Measurements from ENCODE around the gene MSRB2.

Gene MSRB2

DNA sequence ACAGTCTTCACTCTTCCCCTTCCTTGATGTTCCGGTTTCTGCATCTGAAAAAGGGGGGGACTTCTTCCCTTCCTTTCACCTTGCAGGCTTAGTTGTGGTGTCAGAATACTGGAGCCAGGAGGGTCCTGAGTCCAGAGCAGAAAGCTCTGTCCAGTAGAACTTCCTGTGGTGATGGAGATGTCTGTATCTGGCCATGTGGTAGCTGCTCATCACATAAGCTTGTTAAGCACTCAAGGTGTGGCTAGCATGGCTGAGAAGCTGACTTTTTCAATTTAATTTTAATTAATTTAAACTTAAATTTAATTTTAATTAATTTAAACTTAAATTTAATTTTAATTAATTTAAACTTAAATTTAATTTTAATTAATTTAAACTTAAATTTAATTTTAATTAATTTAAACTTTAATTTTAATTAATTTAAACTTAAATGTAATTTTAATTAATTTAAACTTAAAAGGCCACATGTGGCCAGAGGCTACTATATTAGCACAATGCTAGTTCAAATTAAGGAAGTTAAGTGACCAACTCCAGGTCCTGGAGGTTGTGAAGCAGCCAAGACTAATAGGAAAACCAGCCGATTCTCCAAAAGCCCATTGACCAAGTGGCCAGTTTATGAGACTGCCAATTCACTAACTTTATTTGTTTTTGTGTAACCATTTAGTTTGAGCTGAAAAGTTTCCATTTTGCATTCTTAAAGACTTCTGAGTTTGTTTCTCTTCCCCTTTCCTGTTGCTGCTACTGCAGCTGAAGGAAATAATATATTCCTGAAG, 16.3 kb downstream of the MSRB2 start:
- no peak for TF ChIP-seq GATA1 (IDR thresholded peaks at IDR 0.05; ENCODE audit: low read depth, low read length)
- no peak for TF ChIP-seq POLR2A (IDR thresholded peaks at IDR 0.05; ENCODE audit: low read length)
- DNase-seq: no peak

DNA sequence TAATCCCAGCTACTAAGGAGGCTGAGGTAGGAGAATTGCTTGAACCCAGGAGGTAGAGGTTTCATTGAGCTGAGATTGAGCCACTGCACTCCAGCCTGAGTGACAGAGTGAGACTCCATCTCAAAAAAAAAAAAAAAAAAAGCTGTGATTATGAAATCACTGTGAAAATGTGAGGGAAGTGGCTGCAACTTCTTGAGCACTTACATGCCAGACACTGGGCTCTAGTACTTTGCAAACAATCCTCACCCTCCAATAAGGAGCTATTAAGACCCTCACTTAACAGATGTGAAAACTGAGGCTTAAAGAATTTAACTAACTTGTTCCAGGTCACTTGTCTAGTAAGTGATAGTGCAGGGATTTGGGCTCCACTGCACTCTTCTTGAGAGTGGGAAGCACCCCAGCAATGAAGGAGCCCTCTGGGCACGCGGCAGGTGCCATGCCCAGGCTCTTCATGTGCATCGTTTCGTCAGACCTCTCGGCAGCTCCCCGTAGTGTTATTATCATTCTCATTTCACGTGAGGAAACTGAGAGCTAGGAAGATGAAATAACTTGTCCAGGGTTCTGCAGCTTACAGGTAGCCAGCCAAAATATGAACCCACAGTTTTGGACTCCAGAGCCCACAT, 19.0 kb downstream of the MSRB2 start:
- TF ChIP-seq POLR2A (IDR thresholded peaks at IDR 0.05; ENCODE audit: low read length) (no peak), GATA1 (IDR thresholded peaks at IDR 0.05; ENCODE audit: low read depth, low read length) (no peak)
- DNase-seq: no peak

- TF ChIP-seq POLR2A (IDR thresholded peaks at IDR 0.05; ENCODE audit: low read length): no peak
- no peak for TF ChIP-seq GATA1 (IDR thresholded peaks at IDR 0.05; ENCODE audit: low read depth, low read length)
- DNase-seq: no peak
These were observed 21.3 kb downstream of the MSRB2 start for GRCh38 chr10:23116486-23117205.

DNA sequence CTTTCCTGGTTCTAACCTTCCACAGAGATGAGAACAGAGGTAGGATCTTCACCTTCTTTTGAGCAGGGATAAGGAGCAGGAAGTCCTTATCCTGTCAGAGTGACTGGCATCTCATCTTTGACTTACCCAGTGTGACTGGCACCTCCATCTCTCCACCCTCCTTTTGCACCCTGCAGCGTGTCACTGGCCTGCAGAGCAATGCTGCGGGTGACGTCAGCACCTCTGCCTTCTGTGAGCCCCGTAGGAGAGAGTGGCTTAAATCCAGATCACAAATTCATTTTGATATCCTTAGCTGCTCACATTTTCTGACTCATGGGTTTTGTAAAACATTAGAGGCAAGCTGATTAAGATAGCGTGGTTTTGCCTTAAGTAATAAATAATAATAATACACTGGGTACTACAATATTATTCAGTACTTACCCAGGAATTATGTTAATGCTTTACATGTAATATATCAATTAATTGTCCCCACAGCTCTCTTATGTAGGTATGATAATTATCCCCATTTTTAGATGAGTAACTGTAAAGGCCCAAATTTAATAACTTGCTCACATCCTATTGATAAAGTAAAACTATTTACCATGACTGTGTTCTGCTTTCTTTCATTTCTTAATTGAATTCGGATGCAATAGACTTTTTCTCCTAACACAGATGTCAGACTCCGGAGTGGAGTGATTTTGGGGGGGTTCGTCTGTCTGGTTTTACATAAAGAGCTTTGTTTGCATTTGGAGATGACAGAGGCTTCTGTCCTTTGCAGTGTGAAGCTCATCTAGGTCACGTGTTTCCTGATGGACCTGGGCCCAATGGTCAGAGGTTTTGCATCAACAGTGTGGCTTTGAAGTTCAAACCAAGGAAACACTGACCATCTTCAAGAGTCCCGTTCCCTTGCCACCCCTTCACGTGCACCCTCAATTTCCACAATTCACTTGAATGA, 24.9 kb downstream of the MSRB2 start:
- TF ChIP-seq GATA1 (IDR thresholded peaks at IDR 0.05; ENCODE audit: low read depth, low read length): no peak
- no peak for TF ChIP-seq POLR2A (IDR thresholded peaks at IDR 0.05; ENCODE audit: low read length)
- DNase-seq: no peak

- TF ChIP-seq POLR2A (IDR thresholded peaks at IDR 0.05; ENCODE audit: low read length) (no peak), GATA1 (IDR thresholded peaks at IDR 0.05; ENCODE audit: low read depth, low read length) (no peak)
- DNase-seq: no peak
These were observed 25.8 kb downstream of the MSRB2 start for GRCh38 chr10:23121135-23121534.

DNA sequence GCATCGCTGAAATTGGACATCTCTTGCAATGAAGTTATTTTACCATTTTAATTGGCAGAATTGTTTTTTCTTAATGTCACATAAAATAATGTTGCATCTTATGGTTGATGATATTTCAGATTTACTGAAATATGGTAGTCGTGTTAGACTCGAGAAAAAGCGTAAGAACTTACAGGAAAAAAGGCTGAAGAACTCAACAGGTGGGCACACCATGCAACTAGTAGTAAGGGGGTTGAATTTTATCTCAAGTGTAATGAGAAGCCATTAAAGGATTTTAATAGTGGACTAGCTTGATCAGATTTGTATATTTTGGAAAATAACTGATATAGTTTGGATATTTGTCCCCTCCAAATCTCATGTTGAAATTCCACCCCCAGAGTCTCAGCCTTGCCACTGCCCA, 41.1 kb downstream of the MSRB2 start:
- no peak for DNase-seq
- TF ChIP-seq POLR2A (IDR thresholded peaks at IDR 0.05; ENCODE audit: low read length) (no peak), GATA1 (IDR thresholded peaks at IDR 0.05; ENCODE audit: low read depth, low read length) (no peak)

- no peak for TF ChIP-seq POLR2A (IDR thresholded peaks at IDR 0.05; ENCODE audit: low read length)
- no peak for TF ChIP-seq GATA1 (IDR thresholded peaks at IDR 0.05; ENCODE audit: low read depth, low read length)
- no peak for DNase-seq
These were observed 44.3 kb downstream of the MSRB2 start for GRCh38 chr10:23139677-23140076.

DNA sequence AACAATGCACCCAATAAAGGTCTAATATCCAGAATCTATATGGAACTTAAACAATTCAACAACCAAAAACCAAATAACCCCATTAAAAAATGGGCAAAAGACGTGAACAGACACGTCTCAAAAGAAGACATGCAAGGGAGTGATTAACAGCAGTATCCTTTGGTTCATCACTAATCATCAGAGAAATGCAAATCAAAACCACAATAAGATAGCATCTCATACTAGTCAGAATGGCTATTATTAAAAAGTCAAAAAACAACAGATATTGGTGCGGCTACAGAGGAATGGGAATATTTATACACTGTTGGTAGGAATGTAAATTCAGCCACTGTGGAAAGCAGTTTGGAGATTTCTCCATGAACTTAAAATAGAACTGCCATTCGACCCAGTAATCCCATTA, 46.6 kb downstream of the MSRB2 start:
- TF ChIP-seq POLR2A (IDR thresholded peaks at IDR 0.05; ENCODE audit: low read length) (no peak), GATA1 (IDR thresholded peaks at IDR 0.05; ENCODE audit: low read depth, low read length) (no peak)
- no peak for DNase-seq

DNA sequence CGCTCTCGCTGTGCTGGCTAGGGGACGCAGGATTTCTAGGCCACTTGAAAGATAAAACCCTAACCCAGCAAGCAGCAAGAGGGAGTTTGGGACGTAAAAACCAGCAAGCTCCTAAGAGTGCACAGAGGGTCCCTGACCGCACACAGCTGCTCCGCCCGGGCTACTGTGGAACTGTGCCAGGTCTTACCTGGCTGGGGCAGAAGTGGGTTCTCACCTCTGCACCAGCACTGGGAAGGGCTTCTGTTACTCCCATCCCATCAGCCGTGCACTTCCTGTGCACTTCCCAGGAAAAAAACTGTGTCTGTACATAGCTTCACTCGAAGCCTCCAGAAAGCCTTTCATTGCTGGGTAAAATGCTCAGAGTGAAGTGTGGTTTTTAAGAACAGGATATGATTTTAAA, 50.9 kb downstream of the MSRB2 start:
- TF ChIP-seq POLR2A (IDR thresholded peaks at IDR 0.05; ENCODE audit: low read length): no peak
- no peak for TF ChIP-seq GATA1 (IDR thresholded peaks at IDR 0.05; ENCODE audit: low read depth, low read length)
- DNase-seq: no peak

DNA sequence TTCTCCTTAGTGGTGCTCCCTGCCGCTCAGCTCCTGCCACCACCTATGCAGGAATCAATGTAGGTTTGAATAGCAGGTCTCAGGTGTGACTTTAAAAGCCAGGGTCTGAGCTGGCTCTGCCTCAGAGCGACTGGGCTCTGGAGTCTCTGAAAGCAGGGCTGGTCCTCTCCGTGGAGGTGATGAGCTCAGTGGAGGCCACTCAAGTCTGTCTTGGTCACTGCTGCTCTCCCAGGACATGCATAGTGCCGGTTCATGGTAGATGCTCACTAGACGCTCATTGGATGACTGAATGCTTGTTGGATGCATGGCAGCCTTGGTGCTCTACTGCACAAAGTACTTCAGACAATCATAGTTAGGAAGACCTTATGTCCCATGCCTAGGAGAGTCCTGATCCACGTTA, 51.7 kb downstream of the MSRB2 start:
- DNase-seq: no peak
- no peak for TF ChIP-seq POLR2A (IDR thresholded peaks at IDR 0.05; ENCODE audit: low read length)
- TF ChIP-seq GATA1 (IDR thresholded peaks at IDR 0.05; ENCODE audit: low read depth, low read length): no peak

DNA sequence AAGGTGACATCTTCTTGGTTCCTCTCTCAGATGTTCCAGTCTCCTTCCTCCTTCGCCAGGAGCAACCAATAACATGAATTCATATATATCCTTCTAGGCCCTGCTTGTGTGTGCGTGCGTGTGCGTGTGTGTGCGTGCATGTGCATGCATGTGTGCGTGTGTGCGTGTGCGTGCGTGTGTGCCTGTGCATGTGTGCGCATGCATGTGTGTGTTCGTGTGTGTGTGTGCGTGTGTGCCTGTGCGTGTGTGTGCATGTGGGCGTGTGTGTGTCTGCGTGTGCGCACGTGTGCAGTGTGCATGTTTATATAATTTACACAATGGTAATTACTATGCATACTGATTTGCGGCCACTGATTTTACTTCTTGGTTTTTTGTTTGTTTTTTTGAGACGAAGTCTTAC, 52.8 kb downstream of the MSRB2 start:
- TF ChIP-seq GATA1 (IDR thresholded peaks at IDR 0.05; ENCODE audit: low read depth, low read length) (no peak), POLR2A (IDR thresholded peaks at IDR 0.05; ENCODE audit: low read length) (no peak)
- DNase-seq: no peak

DNA sequence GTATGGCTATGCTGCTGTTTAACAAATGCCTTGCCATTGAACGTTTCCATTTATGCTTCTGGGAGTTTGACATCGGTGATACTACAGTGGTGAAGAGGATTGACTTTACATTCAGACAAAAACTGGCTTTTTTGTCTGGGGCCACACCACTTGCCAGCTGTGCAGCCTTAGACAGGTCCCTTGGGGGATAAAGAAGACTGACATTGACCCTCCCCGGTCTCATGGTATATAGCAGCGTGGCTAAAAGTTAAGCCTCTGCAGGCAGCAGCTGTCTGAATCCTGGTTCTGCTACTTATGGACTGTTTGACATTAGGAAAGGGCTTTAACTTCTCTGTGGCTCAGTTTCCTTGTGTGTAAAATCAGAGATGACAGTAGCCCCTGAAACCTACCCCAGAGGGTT, 54.7 kb downstream of the MSRB2 start:
- TF ChIP-seq POLR2A (IDR thresholded peaks at IDR 0.05; ENCODE audit: low read length) (no peak), GATA1 (IDR thresholded peaks at IDR 0.05; ENCODE audit: low read depth, low read length) (no peak)
- no peak for DNase-seq

- DNase-seq: no peak
- TF ChIP-seq POLR2A (IDR thresholded peaks at IDR 0.05; ENCODE audit: low read length): no peak
- no peak for TF ChIP-seq GATA1 (IDR thresholded peaks at IDR 0.05; ENCODE audit: low read depth, low read length)
These were observed 55.2 kb downstream of the MSRB2 start for GRCh38 chr10:23150610-23151009.
